Stimulated activated CD8-positive, alpha-beta memory T cell treated with anti-CD3 and anti-CD28 coated beads, Interleukin-7, amount 100 ng/mL, for 24 hours (primary cell): ENCODE data around the gene C7orf57.
"Not testable (repeated sequence)": the region's sequence is repeated elsewhere in the genome, so short reads cannot be mapped to it uniquely, and the experiment has no call there.

Experiments
- DNase-seq: peaks from one replicate; pipeline ENCODE4 v3.0.0-alpha.2; 2020; ENCODE audit warnings: low read depth

Gene C7orf57

DNA sequence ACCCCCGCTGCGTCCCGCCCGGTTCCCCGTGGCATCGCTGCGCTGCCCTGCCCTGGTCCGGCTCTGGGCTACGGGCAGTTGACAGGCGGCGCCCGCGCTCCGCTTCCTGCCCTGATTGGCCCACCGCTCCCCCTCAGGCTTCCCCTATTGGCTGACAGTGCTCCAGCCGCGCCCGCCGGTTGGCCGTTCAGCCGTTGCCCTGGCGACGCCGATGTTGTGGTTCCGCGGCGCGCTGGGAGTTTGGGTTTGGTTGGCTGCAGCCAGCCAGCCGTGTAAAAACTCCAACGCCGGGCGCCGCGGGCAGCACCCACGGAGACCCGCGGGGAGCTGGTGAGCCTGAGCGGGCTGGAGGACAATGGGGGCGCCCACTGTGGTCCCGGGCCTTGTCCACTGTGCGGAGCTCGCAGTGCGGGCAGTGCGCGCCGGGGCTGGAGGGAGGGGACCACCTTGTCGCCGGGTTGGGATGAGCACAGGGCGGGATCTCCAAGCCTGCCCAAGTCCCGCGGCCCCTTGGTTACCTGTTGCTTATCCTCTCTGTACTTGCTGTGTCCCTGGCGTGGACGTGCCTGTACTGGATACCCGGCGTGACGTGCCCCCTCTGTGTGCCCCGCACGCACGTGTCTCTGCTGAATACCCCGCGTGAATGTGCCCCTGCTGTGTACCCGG is at the start of gene C7orf57:
Gene C7orf57, plus strand, starts transcription at position 243 of the 666 bp plus-strand sequence. CDS start 766 bp downstream, outside the sequence.
- peak; percentile 71 for DNase-seq

DNA sequence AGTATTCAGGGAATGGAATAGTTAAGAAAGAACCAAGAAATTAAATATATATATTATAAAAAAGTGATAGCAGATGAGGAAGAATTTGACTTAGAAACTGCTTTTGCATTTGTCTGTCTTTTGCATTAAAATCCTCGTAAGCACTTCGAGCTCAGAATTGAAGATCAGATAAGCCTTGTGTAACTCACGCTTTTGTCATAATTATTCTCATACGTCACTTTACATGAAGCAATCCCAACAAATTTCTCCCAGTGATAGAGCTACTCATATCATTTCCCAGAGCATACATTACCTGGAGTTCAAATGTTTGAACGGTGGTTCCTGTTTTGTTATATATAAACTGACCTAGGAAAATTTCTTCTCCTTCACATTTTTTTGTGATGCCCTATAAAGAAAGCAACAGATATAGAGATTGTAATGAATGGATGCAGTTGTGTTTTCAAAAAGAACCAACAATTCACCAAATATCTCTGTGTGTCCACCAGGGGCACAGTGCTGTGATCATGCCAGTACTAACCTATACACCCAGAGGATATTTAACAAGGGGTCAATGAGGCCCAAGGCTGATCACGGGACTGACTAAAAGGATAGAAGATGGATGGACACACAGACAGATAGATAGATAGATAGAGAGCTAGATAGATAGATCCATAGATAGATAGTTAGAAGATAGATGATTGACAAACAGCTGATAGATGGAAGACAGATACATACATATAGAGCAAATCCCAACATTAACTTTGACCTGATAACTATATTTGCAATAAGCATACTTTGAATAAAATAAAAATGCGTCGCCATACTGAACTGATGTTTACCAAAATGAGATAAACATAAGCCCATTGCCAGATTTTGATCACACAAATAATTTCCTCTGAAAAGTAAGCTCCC is 46.6 kb upstream of the C7orf57 start:
- no peak for DNase-seq

DNA sequence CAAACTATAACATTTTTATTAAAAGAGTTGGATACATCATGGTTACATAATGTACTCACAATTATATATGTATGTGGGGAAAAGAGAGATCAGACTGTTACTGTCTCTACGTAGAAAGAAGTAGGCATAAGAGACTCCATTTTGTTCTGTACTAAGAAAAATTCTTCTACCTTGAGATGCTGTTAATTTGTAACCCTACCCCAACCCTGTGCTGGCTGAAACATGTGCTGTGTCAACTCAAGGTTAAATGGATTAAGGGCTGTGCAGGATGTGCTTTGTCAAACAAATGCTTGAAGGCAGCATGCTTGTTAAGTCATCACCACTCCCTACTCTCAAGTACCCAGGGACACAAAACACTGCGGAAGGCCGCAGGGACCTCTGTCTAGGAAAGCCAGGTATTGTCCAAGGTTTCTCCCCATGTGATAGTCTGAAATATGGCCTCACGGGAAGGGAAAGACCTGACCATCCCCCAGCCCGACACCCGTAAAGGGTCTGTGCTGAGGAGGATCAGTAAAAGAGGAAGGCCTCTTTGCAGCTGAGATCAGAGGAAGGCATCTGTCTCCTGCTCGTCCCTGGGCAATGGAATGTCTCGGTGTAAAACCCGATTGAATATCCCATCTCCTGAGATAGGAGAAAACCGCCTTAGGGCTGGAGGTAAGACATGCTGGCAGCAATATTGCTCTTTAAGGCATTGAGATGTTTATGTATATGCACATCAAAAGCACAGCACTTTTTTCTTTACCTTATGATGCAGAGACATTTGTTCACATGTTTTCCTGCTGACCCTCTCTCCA is 45.5 kb upstream of the C7orf57 start:
- not testable (repeated sequence) for DNase-seq

DNA sequence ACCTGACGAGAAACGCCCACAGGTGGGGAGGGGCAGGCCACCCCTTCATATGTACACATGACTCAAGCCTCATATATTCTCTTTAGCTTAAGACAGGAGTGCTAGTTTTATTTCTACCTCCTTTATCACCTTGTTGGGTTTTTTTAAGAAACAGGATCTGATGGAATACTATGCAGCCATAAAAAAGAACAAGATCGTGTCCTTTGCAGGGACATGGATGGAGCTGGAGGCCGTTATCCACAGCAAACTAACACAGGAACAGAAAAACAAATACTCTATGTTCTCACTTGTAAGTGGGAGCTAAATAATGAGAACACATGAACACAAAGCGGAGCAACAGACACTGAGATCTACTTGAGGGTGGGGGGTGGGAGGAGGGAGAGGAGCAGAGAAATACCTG is 44.8 kb upstream of the C7orf57 start:
- DNase-seq, result no peak

DNA sequence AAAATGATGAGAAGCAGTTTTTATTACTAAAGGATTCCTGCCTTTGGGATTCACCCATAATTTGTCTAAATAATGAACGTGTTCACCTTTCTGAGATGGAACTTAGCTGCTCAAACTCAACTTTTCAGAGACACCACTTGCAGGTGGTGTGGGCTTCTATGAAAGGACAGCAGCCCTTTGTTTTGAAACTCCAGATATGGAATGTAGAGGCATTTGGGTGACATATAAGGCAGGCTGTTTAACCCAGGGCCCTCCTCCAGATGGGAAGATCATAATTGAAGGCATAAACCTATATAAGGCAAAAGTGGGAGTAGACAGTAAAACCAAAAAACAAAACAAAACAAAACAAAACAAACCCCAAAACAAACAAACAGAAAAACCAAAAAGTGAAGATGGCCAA is 44.1 kb upstream of the C7orf57 start:
- DNase-seq, result no peak

DNA sequence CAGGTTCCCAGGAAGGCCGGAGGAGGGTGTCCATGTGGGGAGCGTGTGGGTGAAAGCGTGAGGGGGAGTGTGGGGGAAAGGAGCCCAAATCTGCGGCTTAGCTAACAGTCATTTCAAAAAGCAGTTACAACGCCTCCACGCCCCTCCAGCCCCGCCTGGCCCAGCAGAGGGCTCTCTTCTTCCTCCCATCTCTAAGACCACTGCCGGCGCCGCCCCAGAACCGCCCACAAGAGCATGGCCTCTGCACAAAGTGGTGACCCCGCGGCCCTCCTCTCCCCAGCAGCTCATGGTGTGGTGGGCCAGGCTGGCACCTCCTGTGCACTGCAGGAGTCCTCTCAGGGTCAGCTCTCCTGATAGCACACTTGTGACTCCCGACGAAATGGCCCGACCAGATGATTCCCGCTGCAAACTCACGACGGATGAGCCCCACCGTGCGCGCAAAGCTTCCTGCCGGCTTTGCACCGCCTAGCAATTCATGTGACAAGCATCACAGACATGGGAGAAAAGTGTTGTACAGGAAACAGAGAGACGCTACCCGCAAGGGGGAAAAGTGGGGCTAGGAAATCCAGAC is 43.5 kb upstream of the C7orf57 start:
- DNase-seq, result peak; percentile 62

DNA sequence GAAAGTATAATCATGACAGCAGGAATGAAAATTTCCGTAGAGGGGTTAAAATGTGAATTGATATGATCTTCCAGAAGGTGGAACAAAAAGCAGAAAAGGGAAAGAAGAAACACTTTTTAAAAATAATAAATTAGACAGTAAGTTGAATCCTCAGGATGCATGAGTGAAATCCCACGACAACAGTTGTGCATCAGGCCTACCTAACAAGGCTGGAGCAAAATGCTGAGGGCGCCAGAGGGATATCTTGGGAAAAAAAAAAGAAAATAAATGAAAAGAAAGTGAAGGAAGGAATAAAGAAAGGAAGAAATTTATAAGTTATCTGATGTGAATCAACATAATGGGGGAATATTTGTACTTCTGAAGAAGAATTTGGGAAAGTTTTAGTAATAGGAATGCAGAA is 42.9 kb upstream of the C7orf57 start:
- DNase-seq, result no peak

DNA sequence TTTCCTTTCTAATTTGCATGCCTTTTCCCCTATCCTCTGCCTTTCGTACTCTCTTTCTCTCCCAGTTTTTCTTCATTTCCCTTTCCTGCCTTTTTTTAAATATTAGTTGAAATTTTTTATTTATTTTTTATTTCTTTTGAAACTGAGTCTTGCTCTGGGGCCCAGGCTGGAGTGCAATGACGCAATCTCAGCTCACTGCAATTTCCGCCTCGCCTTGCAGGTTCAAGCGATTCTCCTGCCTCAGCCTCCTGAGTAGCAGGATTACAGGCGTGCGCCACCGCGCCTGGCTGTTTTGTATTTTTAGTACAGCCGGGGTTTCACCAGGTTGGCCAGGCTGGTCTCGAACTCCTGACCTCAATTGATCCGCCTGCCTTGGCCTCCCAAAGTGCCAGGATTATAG is 35.9 kb upstream of the C7orf57 start:
- DNase-seq, result no peak

DNA sequence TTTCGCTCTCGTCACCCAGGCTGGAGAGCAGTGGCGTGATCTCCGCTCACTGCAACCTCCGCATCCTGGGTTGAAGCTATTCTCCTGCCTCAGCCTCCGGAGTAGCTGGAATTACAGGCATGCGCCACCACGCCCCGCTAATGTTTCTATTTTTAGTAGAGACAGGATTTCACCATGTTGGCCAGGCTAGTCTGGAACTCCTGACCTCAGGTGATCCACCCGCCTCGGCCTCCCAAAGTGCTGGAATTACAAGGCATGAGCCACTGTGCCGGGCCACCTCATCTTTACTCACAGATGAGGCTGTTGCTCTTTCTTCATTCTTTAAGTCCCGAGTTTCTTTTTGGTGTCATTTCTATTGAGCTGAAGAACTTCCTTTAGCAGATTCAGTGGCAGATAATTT is 35.2 kb upstream of the C7orf57 start:
- DNase-seq, result not testable (repeated sequence)

DNA sequence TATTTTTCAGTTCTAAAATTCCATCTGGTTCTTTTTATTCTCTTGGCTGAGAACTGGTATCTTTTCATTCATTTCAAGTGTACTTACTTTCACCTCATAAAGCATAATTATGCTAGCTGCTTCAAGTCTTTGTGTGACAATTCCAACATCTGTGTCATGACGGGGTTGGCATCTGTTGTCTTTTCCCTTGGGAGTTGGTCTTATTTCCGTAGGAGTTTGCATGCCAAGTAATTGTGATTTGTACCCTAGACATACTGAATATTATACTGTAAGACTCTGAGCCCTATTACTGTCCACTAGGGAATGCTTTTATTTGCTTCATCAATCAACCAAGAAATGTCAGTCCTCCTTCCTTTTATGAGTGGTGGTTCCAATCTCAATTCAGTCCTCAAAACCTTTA is 31.3 kb upstream of the C7orf57 start:
- DNase-seq, result no peak

DNA sequence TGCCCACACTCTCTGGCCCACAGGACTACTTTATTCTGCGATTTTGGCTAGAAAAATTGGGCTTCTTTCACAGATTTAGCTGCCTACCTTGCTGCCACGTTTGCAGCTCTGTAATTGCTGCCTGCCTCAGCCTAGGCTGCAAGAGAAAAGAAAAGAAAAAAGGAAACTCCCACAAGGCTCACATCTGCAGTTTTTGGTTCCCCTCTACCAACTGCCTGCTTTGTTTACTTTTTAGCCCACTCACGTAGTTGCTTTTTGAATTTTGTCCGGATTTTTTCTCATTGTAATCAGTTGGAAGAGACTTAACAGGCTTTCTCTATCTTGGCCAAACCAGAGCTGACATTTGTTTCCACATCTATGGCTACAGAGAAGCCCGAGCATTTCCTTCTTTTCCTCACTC is 30.7 kb upstream of the C7orf57 start:
- no peak for DNase-seq

DNA sequence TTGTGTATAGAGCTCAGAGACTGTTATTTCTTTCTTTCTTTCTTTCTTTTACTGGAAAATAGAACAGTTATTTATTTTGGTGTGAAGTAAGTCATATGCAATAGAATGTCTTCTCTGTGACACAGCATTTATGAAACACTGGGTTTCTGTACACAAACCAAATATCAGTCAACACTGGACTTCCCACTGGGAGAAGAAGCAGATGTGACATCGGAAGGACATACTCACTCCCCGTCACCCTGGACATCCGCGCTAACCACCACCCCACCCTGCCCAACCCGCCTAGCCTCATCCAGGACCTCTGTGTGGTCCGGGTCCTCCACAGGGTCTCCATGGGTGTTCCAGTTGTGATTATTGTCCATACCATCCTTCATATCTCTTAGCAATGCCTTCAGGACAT is 28.5 kb upstream of the C7orf57 start:
- no peak for DNase-seq

DNA sequence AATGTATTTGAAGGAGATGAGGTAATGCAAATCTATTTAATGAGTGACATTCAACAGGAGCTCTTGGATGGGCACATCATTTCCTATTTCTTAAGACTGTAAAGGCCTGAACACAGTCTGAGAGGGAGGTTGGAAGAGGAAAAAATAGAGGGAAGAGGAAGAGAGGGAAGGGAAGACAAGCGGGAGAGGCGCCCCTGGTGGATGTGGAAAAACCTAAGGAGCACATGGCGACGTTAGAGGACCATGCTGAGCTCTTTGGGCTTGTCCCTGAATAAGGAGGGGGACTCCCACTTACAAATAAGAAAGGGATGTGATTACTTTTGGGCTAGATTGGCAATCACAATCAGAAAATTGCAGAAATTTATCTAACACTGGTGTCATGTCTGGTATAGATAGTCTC is 26.1 kb upstream of the C7orf57 start:
- no peak for DNase-seq

DNA sequence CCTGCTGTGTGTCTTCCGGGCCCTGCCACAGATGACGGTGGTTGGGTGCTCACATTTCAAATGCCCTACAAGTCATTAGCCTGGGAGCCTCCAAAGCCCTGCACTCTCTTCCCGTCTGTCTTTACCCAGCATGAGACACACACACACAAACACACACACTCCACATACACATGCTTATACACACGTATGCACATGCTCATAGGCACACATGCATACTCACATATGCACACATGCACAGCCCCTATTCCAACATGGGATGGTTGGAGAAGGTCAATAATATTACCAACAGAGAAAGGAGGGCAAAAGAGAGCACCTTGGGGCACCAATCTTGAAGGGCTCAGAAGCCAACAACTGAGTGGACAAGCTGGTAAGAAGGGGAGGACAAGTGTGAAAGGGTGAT is 25.4 kb upstream of the C7orf57 start:
- no peak for DNase-seq

DNA sequence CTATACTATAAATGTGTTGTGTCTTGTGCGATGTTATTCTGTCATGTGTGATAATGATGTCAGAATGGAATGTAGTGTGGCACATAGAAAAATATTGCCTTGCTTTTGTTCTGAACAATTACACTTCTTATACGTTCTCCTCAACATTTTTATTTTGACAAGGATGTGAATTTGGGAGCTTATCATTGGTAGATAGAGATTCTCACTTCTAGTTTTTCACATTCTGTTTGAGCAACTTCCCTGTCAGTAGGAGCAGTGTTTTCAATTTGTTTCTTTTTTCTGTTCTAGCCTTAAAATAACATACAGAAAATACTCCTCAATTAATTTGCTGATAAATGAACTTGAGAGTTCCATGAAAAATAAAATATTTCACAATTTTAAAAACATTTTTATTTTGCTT is 24.0 kb upstream of the C7orf57 start:
- no peak for DNase-seq

DNA sequence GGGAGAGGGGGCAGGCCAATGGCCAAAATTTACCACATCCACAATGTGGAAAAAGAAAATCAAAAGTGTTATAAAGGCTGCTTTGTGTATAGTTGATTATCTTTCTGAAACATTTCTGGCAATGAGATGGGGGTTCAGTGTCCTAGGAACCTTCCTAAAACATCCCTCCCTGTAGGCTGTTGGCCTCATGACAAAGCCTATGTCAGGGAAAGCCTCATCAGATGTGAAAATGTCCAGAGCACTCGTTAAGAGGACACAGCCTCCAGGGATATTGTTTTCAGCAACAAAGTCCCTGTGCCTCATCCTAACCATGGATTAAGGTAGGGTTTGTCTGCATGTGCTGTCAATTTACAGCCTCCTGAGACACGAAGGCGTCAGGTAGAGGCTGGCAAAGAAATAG is 23.4 kb upstream of the C7orf57 start:
- DNase-seq, result no peak

DNA sequence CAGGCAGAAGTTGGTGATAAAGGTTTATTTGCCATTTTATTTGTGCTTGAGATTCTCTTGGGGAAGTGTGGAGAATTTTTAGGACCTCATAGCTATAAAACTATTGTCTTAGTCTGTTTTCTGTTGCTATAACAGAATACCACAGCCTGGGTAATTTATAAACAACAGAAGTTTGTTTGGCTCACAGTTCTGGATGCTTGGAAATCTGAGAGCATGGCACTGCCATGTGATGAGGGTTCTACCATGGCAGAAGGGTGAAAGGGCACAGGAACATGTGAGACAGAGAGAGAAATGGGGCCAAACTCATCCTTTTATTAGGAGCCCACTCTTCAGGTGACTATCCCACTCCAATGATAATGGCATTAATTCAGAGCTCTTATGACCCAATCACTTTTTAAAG is 18.7 kb upstream of the C7orf57 start:
- no peak for DNase-seq

DNA sequence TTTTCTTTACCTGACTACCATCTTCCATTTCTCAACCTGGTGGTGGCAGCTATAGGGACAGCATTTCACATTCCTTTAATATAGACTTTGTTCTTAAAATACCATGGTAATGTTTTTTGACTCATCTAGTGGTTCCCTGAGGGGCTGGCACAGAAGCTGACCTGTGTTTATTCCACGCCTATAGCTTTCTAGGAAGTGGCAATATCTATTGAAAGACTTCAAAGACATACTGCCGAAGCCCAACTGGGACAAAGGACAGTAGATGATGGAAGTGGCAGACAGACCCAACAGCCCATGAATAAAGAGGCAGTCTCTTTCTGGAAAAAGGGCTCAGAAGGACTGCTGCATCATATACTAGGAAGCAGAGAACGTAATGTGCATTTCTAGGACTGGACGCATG is 17.7 kb upstream of the C7orf57 start:
- DNase-seq, result no peak

DNA sequence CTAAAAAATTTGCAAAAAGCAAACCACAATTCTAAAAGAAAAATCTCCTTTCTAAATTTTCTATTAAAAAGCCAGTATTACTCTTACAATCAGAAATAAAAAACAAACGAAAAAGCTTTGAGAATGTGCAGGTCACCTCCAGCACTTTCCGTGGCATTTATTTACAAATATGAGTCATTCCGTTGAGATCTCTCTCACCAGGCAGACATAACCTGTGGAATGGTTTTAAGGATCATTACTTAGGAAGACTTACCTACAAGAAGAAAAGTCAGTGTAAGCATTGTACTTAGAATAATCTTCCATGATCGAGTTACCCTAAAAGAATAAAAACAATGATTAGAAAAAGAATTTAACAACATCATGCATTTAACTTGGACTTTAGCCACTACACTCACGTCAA is 9.7 kb upstream of the C7orf57 start:
- no peak for DNase-seq

DNA sequence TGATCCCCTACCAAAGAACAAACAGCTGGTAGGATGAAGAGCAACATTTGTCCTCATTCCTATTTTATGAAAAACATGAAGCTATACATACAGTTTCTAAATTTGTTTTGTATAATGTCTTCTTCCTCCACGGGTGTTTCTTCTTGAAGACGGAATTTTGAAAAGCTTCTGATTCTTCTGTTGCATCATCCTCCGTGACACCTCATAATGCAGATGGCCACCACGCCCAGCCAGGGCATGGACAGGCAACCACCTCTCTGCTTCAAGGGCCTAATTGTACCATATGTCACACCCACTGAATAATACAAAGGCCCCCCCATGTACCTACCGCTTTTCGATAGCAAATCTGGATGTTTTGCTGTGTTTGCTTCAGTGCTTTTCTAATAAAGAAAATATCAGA is 6.4 kb upstream of the C7orf57 start, which contains the start of gene SUN3:
Gene SUN3, minus strand, starts transcription at position 170 of the 400 bp plus-strand sequence. Its CDS starts 169 bp downstream, at position 1.
- DNase-seq, result no peak

DNA sequence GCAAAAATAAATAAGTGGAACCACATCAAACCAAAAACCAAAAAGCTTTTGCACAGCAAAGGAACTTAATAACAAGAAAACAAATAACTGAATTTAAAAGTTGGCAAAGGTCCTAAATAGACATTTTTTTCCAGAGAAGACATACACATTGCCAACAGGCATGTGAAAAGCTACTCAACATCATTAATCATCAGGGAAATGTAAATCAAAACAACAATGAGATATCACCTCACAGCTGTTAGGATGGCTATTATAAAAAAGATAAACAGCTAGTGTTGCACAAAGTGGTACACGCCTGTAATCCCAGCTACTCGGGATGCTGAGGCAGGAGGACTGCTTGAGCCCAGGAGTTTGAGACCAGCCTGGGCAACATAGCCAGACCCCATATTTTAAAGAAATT is 4.2 kb upstream of the C7orf57 start:
- no peak for DNase-seq

DNA sequence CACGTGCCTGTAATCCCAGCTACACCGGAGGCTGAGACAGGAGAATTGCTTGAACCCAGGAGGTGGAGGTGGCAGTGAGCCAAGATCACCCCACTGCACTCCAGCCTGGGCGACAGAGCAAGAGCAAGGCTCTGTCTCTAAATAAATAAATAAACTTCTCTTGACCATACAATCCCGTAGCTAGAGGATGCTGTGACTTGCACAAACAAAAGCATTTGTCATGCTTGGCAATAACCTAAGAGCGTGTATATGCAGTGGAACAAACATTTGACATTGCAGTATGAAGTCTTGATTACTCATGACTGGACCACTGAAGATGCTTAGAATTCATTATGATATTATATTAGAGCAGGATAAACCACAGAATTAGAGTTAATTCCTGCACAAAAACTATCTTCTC is 1.4 kb upstream of the C7orf57 start:
- no peak for DNase-seq
